IMR-90 (cell line): ENCODE results near the gene PLEKHG4. TPM values are rescaled to one million over a fixed set of nuclear protein-coding genes. Genes with fewer than 3 reads are reported as not detected.

Experiments
- ATAC-seq: fragments of 200-7000 bp; cut with Tn5 transposase; 2 replicates; pipeline ENCODE4 v1.9.1; 2020; ENCODE audit warnings: low read depth, mild to moderate bottlenecking, moderate library complexity
- BruUV-seq: library from RNA; stranded (reverse); fragments of 400-500 nt; replicated peaks from 2 replicates; lab custom pipeline; 2021; lab: Mats Ljungman, UMichigan
- CTCF ChIA-PET: fragments of 300-600 bp; formaldehyde crosslinking; extraction: SDS; loops from one replicate; lab custom pipeline; 2021; ENCODE audit warnings: antibody characterized with exemption; lab: Yijun Ruan, JAX
- POLR2A ChIA-PET: fragments of 300-600 bp; sonication (Branson Sonifier 250); formaldehyde crosslinking; loops from one replicate; lab custom pipeline; 2022; ENCODE audit warnings: antibody characterized with exemption; ENCODE audit not compliant: unreplicated experiment; lab: Charles Lee
- DNase-seq: peaks from one replicate; pipeline ENCODE4 v3.0.0; 2013
- H2AFZ ChIP-seq: replicated peaks from 2 replicates; pipeline ENCODE3; 2013; ENCODE audit warnings: low read length, mild to moderate bottlenecking; ENCODE audit not compliant: poor library complexity
- H2AK5ac ChIP-seq: 2 replicates; pipeline ENCODE4 v1.6.1; 2013; ENCODE audit warnings: low read depth, low read length, inconsistent platforms
- H2AK9ac ChIP-seq: replicated peaks from 2 replicates; pipeline ENCODE3; 2013; ENCODE audit warnings: mild to moderate bottlenecking, low read depth, low read length, moderate library complexity; ENCODE audit not compliant: poor library complexity
- H2BK120ac ChIP-seq: 2 replicates; pipeline ENCODE4 v1.6.1; 2013; ENCODE audit warnings: low read depth, low read length, inconsistent platforms
- H2BK15ac ChIP-seq: 3 replicates; pipeline ENCODE4 v1.6.1; 2013; ENCODE audit warnings: low read depth, low read length, inconsistent platforms
- H2BK20ac ChIP-seq: 2 replicates; pipeline ENCODE4 v1.6.1; 2013; ENCODE audit warnings: low read depth, mild to moderate bottlenecking, inconsistent platforms, low read length, moderate library complexity
- H2BK5ac ChIP-seq: 2 replicates; pipeline ENCODE4 v1.6.1; 2013; ENCODE audit warnings: mild to moderate bottlenecking, low read depth, low read length, inconsistent platforms; ENCODE audit not compliant: poor library complexity, severe bottlenecking
- H3K14ac ChIP-seq: replicated peaks from 2 replicates; pipeline ENCODE4 v1.6.1; 2013; ENCODE audit warnings: low read depth, low read length, inconsistent platforms
- H3K18ac ChIP-seq: 2 replicates; pipeline ENCODE4 v1.6.1; 2013; ENCODE audit warnings: low read depth, low read length, control low read depth
- H3K23ac ChIP-seq: 2 replicates; pipeline ENCODE4 v1.6.1; 2013; ENCODE audit warnings: low read depth, low read length, inconsistent platforms
- H3K27ac ChIP-seq: 2 replicates; pipeline ENCODE4 v1.5.1; 2013; ENCODE audit warnings: mild to moderate bottlenecking, control low read depth, low read length; ENCODE audit not compliant: insufficient read depth
- H3K27me3 ChIP-seq: 2 replicates; pipeline ENCODE4 v1.6.1; 2013; ENCODE audit warnings: low read length; ENCODE audit not compliant: control insufficient read depth, insufficient read depth
- H3K36me3 ChIP-seq: 2 replicates; pipeline ENCODE4 v1.6.1; 2013; ENCODE audit warnings: low read length, mixed read lengths; ENCODE audit not compliant: control insufficient read depth, insufficient read depth
- H3K4ac ChIP-seq: 2 replicates; pipeline ENCODE4 v1.6.1; 2013; ENCODE audit warnings: low read depth, low read length, inconsistent platforms
- H3K4me1 ChIP-seq: 2 replicates; pipeline ENCODE4 v1.6.1; 2013; ENCODE audit warnings: low read length, mixed read lengths; ENCODE audit not compliant: control insufficient read depth, insufficient read depth
- H3K4me2 ChIP-seq: 2 replicates; pipeline ENCODE4 v1.6.1; 2013; ENCODE audit warnings: low read depth, mild to moderate bottlenecking, control low read depth, low read length, moderate library complexity
- H3K4me3 ChIP-seq: 2 replicates; pipeline ENCODE4 v1.5.1; 2013; ENCODE audit warnings: low read depth, mild to moderate bottlenecking, control low read depth, low read length, moderate library complexity; ENCODE audit not compliant: insufficient read depth
- H3K56ac ChIP-seq: 2 replicates; pipeline ENCODE4 v1.6.1; 2013; ENCODE audit warnings: low read length, inconsistent platforms; ENCODE audit not compliant: insufficient read depth; ENCODE audit errors: extremely low read depth
- H3K79me1 ChIP-seq, 2 experiments: 2 replicates each; pipeline ENCODE4 v1.6.1; 2013; ENCODE audit warnings: low read length in 2 of 2, inconsistent platforms in 1 of 2, low read depth in 1 of 2
- H3K9ac ChIP-seq: 2 replicates; pipeline ENCODE4 v1.6.1; 2013; ENCODE audit warnings: low read depth, low read length, control low read depth
- H3K9me1 ChIP-seq: 2 replicates; pipeline ENCODE4 v1.6.1; 2013; ENCODE audit warnings: low read length, inconsistent platforms; ENCODE audit not compliant: insufficient read depth
- H3K9me3 ChIP-seq: 2 replicates; pipeline ENCODE4 v1.6.1; 2013; ENCODE audit warnings: low read length; ENCODE audit not compliant: control insufficient read depth, insufficient read depth
- H4K20me1 ChIP-seq: 2 replicates; pipeline ENCODE4 v1.6.1; 2013; ENCODE audit warnings: low read length, inconsistent platforms; ENCODE audit not compliant: insufficient read depth
- H4K5ac ChIP-seq: 2 replicates; pipeline ENCODE4 v1.6.1; 2013; ENCODE audit warnings: mild to moderate bottlenecking, low read depth, low read length, control low read depth
- H4K8ac ChIP-seq, 2 experiments: 2 replicates each; pipeline ENCODE4 v1.6.1; 2013; ENCODE audit warnings: low read depth in 2 of 2, low read length in 2 of 2, control low read depth in 1 of 2, inconsistent platforms in 1 of 2
- H4K91ac ChIP-seq: 2 replicates; pipeline ENCODE4 v1.6.1; 2013; ENCODE audit warnings: low read depth, low read length, inconsistent platforms; ENCODE audit not compliant: insufficient read depth
- CEBPB ChIP-seq: IDR thresholded peaks from 2 replicates; pipeline ENCODE4 v1.6.1; 2012; ENCODE audit warnings: low read depth, low read length, improper control_type of control experiment
- FOS ChIP-seq: fragments of 150-350 bp; IDR thresholded peaks from 2 replicates; pipeline ENCODE4 v1.6.1; 2016; ENCODE audit warnings: low read depth, low read length
- MAFK ChIP-seq: IDR thresholded peaks from 2 replicates; pipeline ENCODE4 v1.6.1; 2012; ENCODE audit warnings: low read depth, low read length, improper control_type of control experiment
- MAZ ChIP-seq: IDR thresholded peaks from 2 replicates; pipeline ENCODE4 v1.6.1; 2012; ENCODE audit warnings: low read depth, mild to moderate bottlenecking, low read length, improper control_type of control experiment, moderate library complexity, borderline replicate concordance
- MXI1 ChIP-seq: IDR thresholded peaks from 2 replicates; pipeline ENCODE4 v1.6.1; 2012; ENCODE audit warnings: low read depth, mild to moderate bottlenecking, low read length, moderate library complexity, borderline replicate concordance
- NFE2L2 ChIP-seq: fragments of 150-350 bp; IDR thresholded peaks from 2 replicates; pipeline ENCODE4 v1.6.1; 2016; ENCODE audit warnings: low read depth, mild to moderate bottlenecking, low read length
- POLR2A ChIP-seq: IDR thresholded peaks from 2 replicates; pipeline ENCODE4 v1.6.1; 2012; ENCODE audit warnings: mild to moderate bottlenecking, low read depth, low read length
- RCOR1 ChIP-seq: IDR thresholded peaks from 2 replicates; pipeline ENCODE4 v1.6.1; 2012; ENCODE audit warnings: mild to moderate bottlenecking, low read length, improper control_type of control experiment; ENCODE audit not compliant: insufficient replicate concordance
- RFX5 ChIP-seq: IDR thresholded peaks from 2 replicates; pipeline ENCODE4 v1.8.0; 2012; ENCODE audit warnings: low read depth, mild to moderate bottlenecking, low read length, moderate library complexity
- SMC3 ChIP-seq: fragments of 150-350 bp; IDR thresholded peaks from 2 replicates; pipeline ENCODE4 v1.6.1; 2016; ENCODE audit warnings: low read depth, mild to moderate bottlenecking, antibody characterized with exemption, low read length, moderate library complexity
- WGBS, 2 experiments: methylation state at CpG; one replicate each; pipeline versions ENCODE4 v1.1.5 to v1.1.7; 2013; ENCODE audit warnings: missing lambda C conversion rate in 2 of 2; ENCODE audit not compliant: insufficient read length in 1 of 2; ENCODE audit errors: extremely low coverage in 2 of 2; 5-methylcytosine and 5-hydroxymethylcytosine counted together
- dilution Hi-C: fragments of 300-500 bp; cut with HindIII; formaldehyde crosslinking; loops from one replicate; pipeline ENCODE4 v1.14.3; 2018; ENCODE audit warnings: low sequenced_read_pairs; ENCODE audit not compliant: unreplicated experiment
- in situ Hi-C: fragments of 300-500 bp; cut with MboI; formaldehyde crosslinking; loops from 3 replicates; pipeline ENCODE4 v1.14.3; 2019; ENCODE audit warnings: low sequenced_read_pairs, inconsistent platforms, mixed read lengths
- intact Hi-C: fragments of 100-400 bp; cut with micrococcal nuclease; formaldehyde crosslinking; loops from 2 replicates; pipeline ENCODE4 v1.10.0; 2022
- polyA plus RNA-seq, 3 experiments: library from polyadenylated mRNA; depleted of rRNA; stranded (reverse); fragments of >200 nt; gene quantifications; 2 replicates each; pipeline ENCODE4 v1.2.3, GENCODE V29; 2012; ENCODE audit warnings: low replicate concordance in 1 of 3
- total RNA-seq: library from RNA; depleted of rRNA; stranded (reverse); fragments of >200 nt; gene quantifications from 2 replicates; pipeline ENCODE4 v1.2.3, GENCODE V29; 2012
- TF ChIP-seq, protein P1 (sequence below): conservative IDR thresholded peaks from 2 replicates; pipeline ENCODE4 v1.5.1; 2012; ENCODE audit warnings: mild to moderate bottlenecking, low read depth, low read length, improper control_type of control experiment
- TF ChIP-seq, protein P2 (sequence below): fragments of 150-350 bp; IDR thresholded peaks from 2 replicates; pipeline ENCODE4 v1.6.1; 2016; ENCODE audit warnings: low read depth, mild to moderate bottlenecking, low read length, moderate library complexity, borderline replicate concordance
- TF ChIP-seq, protein P3 (sequence below): fragments of 150-350 bp; IDR thresholded peaks from 2 replicates; pipeline ENCODE4 v1.6.1; 2017; ENCODE audit warnings: mild to moderate bottlenecking, antibody characterized with exemption, low read length, low read depth

PLEKHG4 gene
- total and polyA plus RNA-seq, 2 of the 4 experiments (the other 2 are of a cell fraction) = 14.0 to 50.7 TPM

DNA sequence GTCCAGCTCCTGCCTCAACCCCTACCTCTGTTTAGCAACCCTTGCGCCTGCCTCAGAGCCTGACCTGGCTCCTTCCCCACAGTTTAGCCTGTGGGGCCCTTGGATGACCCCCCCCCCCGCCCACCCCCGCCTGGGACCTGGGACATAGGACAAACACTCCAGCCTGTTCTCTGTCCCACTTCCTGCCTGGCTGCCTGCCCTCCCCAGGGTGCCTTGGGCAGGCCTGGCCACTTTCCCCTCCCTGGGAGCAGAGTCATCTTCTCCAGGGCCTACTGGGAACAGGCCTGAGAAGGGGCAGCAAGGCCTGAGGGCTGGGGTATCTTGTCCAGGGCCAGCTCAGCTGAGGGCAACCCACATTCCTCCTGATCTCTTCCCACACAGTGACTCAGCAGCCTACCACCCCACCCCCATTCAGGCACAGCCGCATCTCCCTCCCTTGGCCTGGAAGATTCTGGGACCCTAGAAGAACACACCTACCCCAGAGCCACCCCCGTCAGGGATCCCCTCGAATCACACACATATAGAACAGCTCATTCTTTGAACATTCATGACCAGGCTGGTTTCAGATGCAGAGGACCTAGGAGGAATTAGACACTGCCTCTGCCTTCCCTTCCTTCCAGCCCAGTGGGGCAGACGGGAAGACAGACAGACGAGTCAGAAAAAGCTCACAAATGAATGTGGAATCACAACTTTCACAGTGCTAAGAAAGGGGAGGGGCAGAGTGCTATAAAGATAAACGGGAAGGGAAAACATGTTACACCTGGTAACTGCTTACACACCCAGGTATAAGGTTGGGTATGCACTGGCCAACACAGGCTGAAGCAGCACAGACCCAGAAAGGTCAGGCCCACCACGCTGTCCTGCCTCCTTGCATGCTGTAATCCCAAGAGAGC lies 38.1 kb upstream of the PLEKHG4 start:
- Histone ChIP-seq H4K20me1 (no peaks in the 10 kb centered on the region; the same call in 1 of the 2 replicates), H4K91ac (peak overlapping the region; percentile 95), H4K8ac (peak overlapping the region; percentile 44 to 94), H3K14ac (peak overlapping the region; percentile 95), H2BK15ac (peak overlapping the region; percentile 97), H2AK5ac (peak overlapping the region; percentile 99), H2BK20ac (peak overlapping the region; percentile 91), H3K4ac (peak overlapping the region; percentile 98), H3K18ac (peak overlapping the region; percentile 86), H3K23ac (peak overlapping the region; percentile 98), H3K4me2 (peak overlapping the region; percentile 2; the same call in 1 of the 2 replicates), H3K27ac (peak overlapping the region; percentile 80), H3K4me3 (no peak overlapping the region), H2BK120ac (peak overlapping the region; percentile 98), H3K36me3 (peaks cover 28% of the 10 kb centered on the region), H2AK9ac (peak overlapping the region; percentile 80), H2AFZ (peak overlapping the region; percentile 78), H3K9me3 (no peaks in the 10 kb centered on the region), H3K4me1 (peaks cover 44% of the 10 kb centered on the region), H2BK5ac (peak overlapping the region; percentile 93), H4K5ac (peak overlapping the region; percentile 77), H3K56ac (peak overlapping the region; percentile 89), H3K9me1 (peaks cover 42% of the 10 kb centered on the region), H3K27me3 (no peaks in the 10 kb centered on the region), H3K9ac (peak overlapping the region; percentile 62), H3K79me1 (peaks cover 34 to 81% of the 10 kb centered on the region in 2 experiments; a peak in 3 of 4 replicates)
- no TSS peak for BruUV-seq
- in situ Hi-C loops (no loop called here), dilution Hi-C loops (no loop called here), intact Hi-C loops (no loop called here)
- ChIA-PET CTCF (no interaction called here), POLR2A (interaction anchor here (0.6 to 0.7 kb wide), 3 partner anchors 15 to 83 kb away, joined by 3 to 7 read pairs (median 5); partner anchors contain the start of gene TMEM208)
- ATAC-seq = peak; percentile 59
- WGBS, 2 experiments = 0% methylated on average over 1 of the region's 10 CpGs; no CpG with 5 or more reads in 1 of the 2 experiments
- DNase-seq = peak; percentile 92
- TF ChIP-seq, protein P1, sequence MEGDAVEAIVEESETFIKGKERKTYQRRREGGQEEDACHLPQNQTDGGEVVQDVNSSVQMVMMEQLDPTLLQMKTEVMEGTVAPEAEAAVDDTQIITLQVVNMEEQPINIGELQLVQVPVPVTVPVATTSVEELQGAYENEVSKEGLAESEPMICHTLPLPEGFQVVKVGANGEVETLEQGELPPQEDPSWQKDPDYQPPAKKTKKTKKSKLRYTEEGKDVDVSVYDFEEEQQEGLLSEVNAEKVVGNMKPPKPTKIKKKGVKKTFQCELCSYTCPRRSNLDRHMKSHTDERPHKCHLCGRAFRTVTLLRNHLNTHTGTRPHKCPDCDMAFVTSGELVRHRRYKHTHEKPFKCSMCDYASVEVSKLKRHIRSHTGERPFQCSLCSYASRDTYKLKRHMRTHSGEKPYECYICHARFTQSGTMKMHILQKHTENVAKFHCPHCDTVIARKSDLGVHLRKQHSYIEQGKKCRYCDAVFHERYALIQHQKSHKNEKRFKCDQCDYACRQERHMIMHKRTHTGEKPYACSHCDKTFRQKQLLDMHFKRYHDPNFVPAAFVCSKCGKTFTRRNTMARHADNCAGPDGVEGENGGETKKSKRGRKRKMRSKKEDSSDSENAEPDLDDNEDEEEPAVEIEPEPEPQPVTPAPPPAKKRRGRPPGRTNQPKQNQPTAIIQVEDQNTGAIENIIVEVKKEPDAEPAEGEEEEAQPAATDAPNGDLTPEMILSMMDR = no peak
- peak; percentile 44 for TF ChIP-seq RCOR1
- TF ChIP-seq, protein P2, sequence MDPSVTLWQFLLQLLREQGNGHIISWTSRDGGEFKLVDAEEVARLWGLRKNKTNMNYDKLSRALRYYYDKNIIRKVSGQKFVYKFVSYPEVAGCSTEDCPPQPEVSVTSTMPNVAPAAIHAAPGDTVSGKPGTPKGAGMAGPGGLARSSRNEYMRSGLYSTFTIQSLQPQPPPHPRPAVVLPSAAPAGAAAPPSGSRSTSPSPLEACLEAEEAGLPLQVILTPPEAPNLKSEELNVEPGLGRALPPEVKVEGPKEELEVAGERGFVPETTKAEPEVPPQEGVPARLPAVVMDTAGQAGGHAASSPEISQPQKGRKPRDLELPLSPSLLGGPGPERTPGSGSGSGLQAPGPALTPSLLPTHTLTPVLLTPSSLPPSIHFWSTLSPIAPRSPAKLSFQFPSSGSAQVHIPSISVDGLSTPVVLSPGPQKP = no peak
- peak; percentile 1; the same call in 1 of the 2 replicates for TF ChIP-seq SMC3
- TF ChIP-seq CEBPB = no peak
- TF ChIP-seq POLR2A = peak; percentile 52; the same call in 1 of the 2 replicates
- TF ChIP-seq NFE2L2 = peak; percentile 91
- TF ChIP-seq, protein P3, sequence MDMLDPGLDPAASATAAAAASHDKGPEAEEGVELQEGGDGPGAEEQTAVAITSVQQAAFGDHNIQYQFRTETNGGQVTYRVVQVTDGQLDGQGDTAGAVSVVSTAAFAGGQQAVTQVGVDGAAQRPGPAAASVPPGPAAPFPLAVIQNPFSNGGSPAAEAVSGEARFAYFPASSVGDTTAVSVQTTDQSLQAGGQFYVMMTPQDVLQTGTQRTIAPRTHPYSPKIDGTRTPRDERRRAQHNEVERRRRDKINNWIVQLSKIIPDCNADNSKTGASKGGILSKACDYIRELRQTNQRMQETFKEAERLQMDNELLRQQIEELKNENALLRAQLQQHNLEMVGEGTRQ = no peak
- no peak for TF ChIP-seq MXI1
- TF ChIP-seq MAFK = peak; percentile 57
- TF ChIP-seq FOS = peak; percentile 84
- peak; percentile 77 for TF ChIP-seq MAZ
- no peak for TF ChIP-seq RFX5
